Psoas muscle (tissue), 8 donors: ENCODE results near the gene HPSE2. TPM values are rescaled to one million over a fixed set of nuclear protein-coding genes. Genes with fewer than 3 reads are reported as not detected.

Experiments used
- ATAC-seq, 4 donors: fragments of 200-7000 bp; cut with Tn5 transposase; one replicate each; pipeline ENCODE4 v1.9.1; 2020; ENCODE audit warnings: moderate library complexity in 3 of 4, mild to moderate bottlenecking in 2 of 4
- DNase-seq, 2 donors: peaks; one replicate each; pipeline ENCODE4 v3.0.0-alpha.2; 2020
- H3K27ac ChIP-seq: fragments of 200-600 bp; one replicate; pipeline ENCODE4 v1.8.0; 2022
- H3K27me3 ChIP-seq, 3 donors: fragments of 200-600 bp in 1 of 3; one replicate each; pipeline versions ENCODE4 v1.6.1 to v1.8.0; 2013 to 2022; ENCODE audit warnings: low read length in 2 of 3, mild to moderate bottlenecking in 2 of 3, moderate library complexity in 1 of 3; ENCODE audit not compliant: insufficient read depth in 3 of 3
- H3K36me3 ChIP-seq, 2 donors: fragments of 200-600 bp in 1 of 2; one replicate each; pipeline versions ENCODE4 v1.6.1 to v1.8.0; 2013 to 2022; ENCODE audit warnings: low read depth in 1 of 2, mild to moderate bottlenecking in 1 of 2, moderate library complexity in 1 of 2; ENCODE audit not compliant: insufficient read depth in 1 of 2
- H3K4me1 ChIP-seq: fragments of 200-600 bp; one replicate; pipeline ENCODE4 v1.8.0; 2022
- H3K4me3 ChIP-seq: fragments of 200-600 bp; one replicate; pipeline ENCODE4 v1.8.0; 2022; ENCODE audit warnings: mild to moderate bottlenecking
- H3K9me3 ChIP-seq: fragments of 200-600 bp; one replicate; pipeline ENCODE4 v1.8.0; 2022
- WGBS, 3 donors: extraction: QIAGEN DNeasy Blood & Tissue Kit; methylation state at CpG; one replicate each; pipeline versions ENCODE4 v1.1.6 to v1.1.7; 2013; 5-methylcytosine and 5-hydroxymethylcytosine counted together
- intact Hi-C, 2 donors: fragments of 100-400 bp; cut with DNase I; formaldehyde crosslinking; loops; one replicate each; pipeline versions ENCODE4 v1.11.0 to v1.14.2; 2022
- polyA plus RNA-seq, 3 donors: library from polyadenylated mRNA; stranded (reverse); fragments of 200-250 nt; gene quantifications; one replicate each; pipeline ENCODE4 v1.2.3, GENCODE V29; 2013
- total RNA-seq, 4 donors: library from RNA; stranded (reverse); fragmentation: NEBNext Ultra II Directional in 2 of 4; extraction: Animal tissue kit (Norgen Biotek cat#: 25700) in 2 of 4; gene quantifications; one replicate each; pipeline versions ENCODE4 v1.2.1 to v1.2.4, GENCODE V29; 2021 to 2023
- TF ChIP-seq, protein P1 (sequence below): fragments of 200-600 bp; IDR thresholded peaks from one replicate; pipeline ENCODE4 v1.8.0; 2022; ENCODE audit warnings: antibody characterized with exemption
- donor health status: healthy with polysubstance abuse.
- donor health status: DM: no; HTN: no; CAD: no; lungs with moderate emphysema.
- donor health status: Bipolar disorder and iron deficiency.
- donor health status: healthy.
- donor health status: DM: yes; HTN: yes; CAD: no.
- donor health status: DM: no; HTN: no; CAD: no.
- donor health status: DM: no; HTN: no; CAD: no.
- donor health status: DM: yes; HTN: yes; CAD: no.

HPSE2 gene
- total and polyA plus RNA-seq, 7 donors: 0.01 to 0.17 (median 0.03) TPM; not detected in 4

DNA sequence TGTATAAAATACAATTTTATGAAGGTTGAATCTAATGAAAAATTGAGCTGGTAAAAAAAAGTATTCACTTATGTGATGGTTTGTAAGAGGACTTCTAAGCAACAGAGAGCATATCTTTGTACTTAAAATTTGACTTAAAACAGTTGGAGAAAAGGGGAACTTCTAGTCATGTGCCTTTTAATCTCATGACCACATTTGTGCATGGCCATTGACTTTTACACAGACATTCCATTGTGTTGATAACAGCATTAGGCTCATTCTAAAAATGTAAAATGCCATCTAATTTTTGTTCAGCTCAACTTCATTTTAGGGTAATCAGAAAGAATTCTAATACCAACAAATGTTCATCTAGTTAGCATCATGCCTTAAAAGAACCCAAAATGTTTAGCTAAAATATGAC lies 119.9 kb downstream of the HPSE2 start:
- DNase-seq (no peak), ATAC-seq (no peak)
- Histone ChIP-seq H3K27ac (no peak overlapping the region), H3K4me1 (no peaks in the 10 kb centered on the region), H3K36me3 (no peaks in the 10 kb centered on the region), H3K4me3 (no peak overlapping the region), H3K27me3 (no peaks in the 10 kb centered on the region), H3K9me3 (no peaks in the 10 kb centered on the region)
- intact Hi-C loops: no loop called here
- TF ChIP-seq, protein P1, sequence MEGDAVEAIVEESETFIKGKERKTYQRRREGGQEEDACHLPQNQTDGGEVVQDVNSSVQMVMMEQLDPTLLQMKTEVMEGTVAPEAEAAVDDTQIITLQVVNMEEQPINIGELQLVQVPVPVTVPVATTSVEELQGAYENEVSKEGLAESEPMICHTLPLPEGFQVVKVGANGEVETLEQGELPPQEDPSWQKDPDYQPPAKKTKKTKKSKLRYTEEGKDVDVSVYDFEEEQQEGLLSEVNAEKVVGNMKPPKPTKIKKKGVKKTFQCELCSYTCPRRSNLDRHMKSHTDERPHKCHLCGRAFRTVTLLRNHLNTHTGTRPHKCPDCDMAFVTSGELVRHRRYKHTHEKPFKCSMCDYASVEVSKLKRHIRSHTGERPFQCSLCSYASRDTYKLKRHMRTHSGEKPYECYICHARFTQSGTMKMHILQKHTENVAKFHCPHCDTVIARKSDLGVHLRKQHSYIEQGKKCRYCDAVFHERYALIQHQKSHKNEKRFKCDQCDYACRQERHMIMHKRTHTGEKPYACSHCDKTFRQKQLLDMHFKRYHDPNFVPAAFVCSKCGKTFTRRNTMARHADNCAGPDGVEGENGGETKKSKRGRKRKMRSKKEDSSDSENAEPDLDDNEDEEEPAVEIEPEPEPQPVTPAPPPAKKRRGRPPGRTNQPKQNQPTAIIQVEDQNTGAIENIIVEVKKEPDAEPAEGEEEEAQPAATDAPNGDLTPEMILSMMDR: no peak

DNA sequence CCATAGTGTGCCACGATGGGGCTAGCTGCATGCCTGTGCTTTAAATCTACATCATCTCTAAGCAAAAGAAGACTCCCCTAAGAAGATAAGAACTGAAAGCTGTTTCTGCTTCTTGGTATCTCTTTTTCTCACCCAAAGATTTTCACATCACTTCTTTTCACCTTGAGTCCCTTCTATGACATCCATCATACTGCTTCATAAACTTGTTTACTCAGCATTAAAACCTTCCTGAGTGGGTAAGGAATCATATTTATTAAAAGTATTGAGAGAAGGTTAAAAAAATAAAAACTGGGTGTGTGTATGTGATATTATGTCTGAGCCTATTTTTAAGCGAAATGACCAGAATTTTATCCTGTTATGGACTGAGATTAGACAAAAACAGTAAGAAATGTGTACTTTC lies 150.3 kb downstream of the HPSE2 start:
- ATAC-seq (no peak), DNase-seq (no peak)
- Histone ChIP-seq H3K4me3 (no peak overlapping the region), H3K9me3 (no peaks in the 10 kb centered on the region), H3K36me3 (no peaks in the 10 kb centered on the region), H3K4me1 (no peaks in the 10 kb centered on the region), H3K27me3 (no peaks in the 10 kb centered on the region), H3K27ac (no peak overlapping the region)
- TF ChIP-seq, protein P1: no peak
- WGBS, 3 donors: 81 to 89% (median 83%) methylated on average over 2 of the region's 2 CpGs
- intact Hi-C loops: no loop called here

DNA sequence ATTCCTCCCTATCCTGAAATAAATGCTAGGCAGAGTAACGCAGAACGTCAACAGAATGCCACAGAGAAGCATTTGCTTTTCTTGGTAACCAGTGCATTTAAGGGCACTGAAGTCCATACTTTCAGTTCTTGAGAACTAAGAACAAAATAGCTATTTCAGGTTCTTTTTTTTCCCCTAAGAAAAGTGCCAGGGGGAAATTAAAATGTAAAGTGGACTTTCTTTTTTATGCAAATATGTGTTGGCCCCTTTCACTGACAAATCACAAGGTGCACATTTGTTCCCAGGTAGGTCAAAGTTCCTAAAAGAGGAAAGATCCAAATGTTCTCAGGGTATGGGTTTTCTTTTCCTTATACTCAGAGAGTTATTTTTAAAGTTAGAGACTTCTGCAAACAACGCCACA lies 151.5 kb downstream of the HPSE2 start:
- H3K27me3 ChIP-seq: no peaks in the 10 kb centered on the region
- TF ChIP-seq, protein P1: no peak
- H3K4me1 ChIP-seq: no peaks in the 10 kb centered on the region
- H3K36me3 ChIP-seq: no peaks in the 10 kb centered on the region
- no peaks in the 10 kb centered on the region for H3K9me3 ChIP-seq
- no peak for DNase-seq
- H3K4me3 ChIP-seq: no peak overlapping the region
- H3K27ac ChIP-seq: no peak overlapping the region
- 36 to 49% (median 43%) methylated on average over 3 of the region's 3 CpGs for WGBS, 3 donors
- intact Hi-C loops: no loop called here
- ATAC-seq: no peak

DNA sequence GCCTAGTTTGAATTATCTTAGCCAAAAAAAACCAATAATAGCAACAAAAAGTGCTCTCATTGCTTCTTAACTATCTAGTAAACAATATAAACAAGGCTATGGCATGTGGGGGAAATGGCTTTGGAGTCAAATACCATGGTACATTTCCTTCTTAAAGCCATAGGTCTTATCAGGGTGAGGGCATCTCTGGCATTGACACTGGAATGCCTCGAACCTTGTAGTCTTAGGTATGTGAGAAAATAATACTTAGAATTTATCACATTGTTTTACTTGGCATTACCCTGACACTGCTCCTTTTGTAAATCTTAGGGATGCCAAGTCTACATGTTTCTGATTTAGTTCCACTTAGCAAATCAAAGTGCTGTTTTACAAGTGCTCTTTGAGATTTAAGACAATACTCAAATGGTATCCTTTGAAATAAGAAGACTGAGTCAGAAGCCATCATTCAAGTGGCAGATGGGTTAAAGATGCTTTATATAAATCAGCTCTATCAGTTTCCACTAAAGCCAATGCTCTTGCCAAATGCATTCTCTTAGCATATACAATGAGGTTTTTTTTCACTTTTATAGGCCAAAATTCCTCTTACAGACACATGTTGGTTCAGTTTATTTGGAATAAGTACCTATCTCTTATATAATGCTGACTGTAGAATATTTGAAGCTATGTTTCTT lies 155.2 kb downstream of the HPSE2 start:
- Histone ChIP-seq H3K36me3 (no peaks in the 10 kb centered on the region), H3K4me1 (no peaks in the 10 kb centered on the region), H3K9me3 (no peaks in the 10 kb centered on the region), H3K4me3 (no peak overlapping the region), H3K27me3 (no peaks in the 10 kb centered on the region), H3K27ac (no peak overlapping the region)
- WGBS, 3 donors: 26 to 52% (median 29%) methylated on average over 1 of the region's 1 CpG
- DNase-seq (no peak), ATAC-seq (no peak)
- TF ChIP-seq, protein P1: no peak
- intact Hi-C loops: no loop called here

DNA sequence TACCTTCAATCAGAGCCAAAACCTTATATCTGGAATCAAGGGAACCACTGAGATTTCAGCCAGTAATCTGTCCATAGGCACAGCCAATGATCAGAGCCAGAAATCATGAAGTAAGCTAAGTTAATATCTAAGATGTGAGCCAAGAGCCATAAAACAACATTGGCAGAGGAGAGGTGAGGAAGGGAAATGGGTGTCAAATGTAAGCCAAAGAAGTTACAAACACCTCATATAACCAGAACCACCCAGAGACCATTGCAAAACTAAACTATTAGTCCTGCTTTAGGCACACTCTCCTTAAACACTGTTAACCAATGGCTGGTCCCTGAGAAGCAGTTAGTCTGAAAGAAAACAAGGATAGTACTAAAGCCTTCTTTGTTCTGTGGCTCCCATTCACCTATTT lies 173.1 kb downstream of the HPSE2 start:
- no peak overlapping the region for H3K4me3 ChIP-seq

More for the DNA sequence above, 173.1 kb downstream of the HPSE2 start:
- no peaks in the 10 kb centered on the region for H3K27me3 ChIP-seq
- H3K4me1 ChIP-seq: no peaks in the 10 kb centered on the region
- DNase-seq (no peak), ATAC-seq (no peak)
- TF ChIP-seq, protein P1: no peak
- intact Hi-C loops: no loop called here
- H3K27ac ChIP-seq: no peak overlapping the region
- no peaks in the 10 kb centered on the region for H3K36me3 ChIP-seq
- H3K9me3 ChIP-seq: no peaks in the 10 kb centered on the region
